Measurements from ENCODE around the gene SLC7A11. TPM values are rescaled to one million over a fixed set of nuclear protein-coding genes. Genes with fewer than 3 reads are reported as not detected.

SLC7A11 gene
- polyA plus RNA-seq, 3 donors: 0.02 to 0.07 TPM; not detected in 1

GRCh38 chr4:138241281-138242075 lies 671 bp downstream of the SLC7A11 start:
- H3K27ac Mint-ChIP-seq: peak overlapping the region; percentile 82 to 95 (median 92)
- H4K20me1 ChIP-seq (ENCODE audit: insufficient read depth, low read length): no peaks in the 10 kb centered on the region
- no peaks in the 10 kb centered on the region for H3K36me3 Mint-ChIP-seq
- peaks cover 11% of the 10 kb centered on the region for H3K4me1 Mint-ChIP-seq
- H3K9ac ChIP-seq (ENCODE audit: insufficient read depth, low read length, poor library complexity, severe bottlenecking): peak overlapping the region; percentile 28
- peaks cover 7 to 11% of the 10 kb centered on the region in 2 donors for H3K4me1 ChIP-seq (ENCODE audit: control insufficient read depth in 1 of 2, insufficient read depth in 2 of 2, low read length in 2 of 2)
- peak overlapping the region in 2 of 3 experiments; percentile 37 to 62 for H3K4me3 ChIP-seq (replicated peaks in 1 of 3; ENCODE audit: low read depth in 2 of 3, low read length in 3 of 3)
- H3K9me3 Mint-ChIP-seq: peaks cover 0 to 3% (median 0%) of the 10 kb centered on the region in 7 donors
- peak overlapping the region; percentile 0 to 76 for H3K27ac ChIP-seq (ENCODE audit: low read depth in 1 of 2, low read length in 2 of 2)
- H3K36me3 ChIP-seq (replicated peaks in 1 of 2; ENCODE audit: control insufficient read depth in 1 of 2, insufficient read depth in 2 of 2, low read length in 2 of 2): no peaks in the 10 kb centered on the region
- H3K27me3 Mint-ChIP-seq (ENCODE audit: low read depth in 3 of 3): peaks cover 0 to 2% (median 0%) of the 10 kb centered on the region in 3 donors
- H3K79me2 ChIP-seq (ENCODE audit: insufficient read depth, low read length): no peaks in the 10 kb centered on the region
- TF ChIP-seq, protein P1, sequence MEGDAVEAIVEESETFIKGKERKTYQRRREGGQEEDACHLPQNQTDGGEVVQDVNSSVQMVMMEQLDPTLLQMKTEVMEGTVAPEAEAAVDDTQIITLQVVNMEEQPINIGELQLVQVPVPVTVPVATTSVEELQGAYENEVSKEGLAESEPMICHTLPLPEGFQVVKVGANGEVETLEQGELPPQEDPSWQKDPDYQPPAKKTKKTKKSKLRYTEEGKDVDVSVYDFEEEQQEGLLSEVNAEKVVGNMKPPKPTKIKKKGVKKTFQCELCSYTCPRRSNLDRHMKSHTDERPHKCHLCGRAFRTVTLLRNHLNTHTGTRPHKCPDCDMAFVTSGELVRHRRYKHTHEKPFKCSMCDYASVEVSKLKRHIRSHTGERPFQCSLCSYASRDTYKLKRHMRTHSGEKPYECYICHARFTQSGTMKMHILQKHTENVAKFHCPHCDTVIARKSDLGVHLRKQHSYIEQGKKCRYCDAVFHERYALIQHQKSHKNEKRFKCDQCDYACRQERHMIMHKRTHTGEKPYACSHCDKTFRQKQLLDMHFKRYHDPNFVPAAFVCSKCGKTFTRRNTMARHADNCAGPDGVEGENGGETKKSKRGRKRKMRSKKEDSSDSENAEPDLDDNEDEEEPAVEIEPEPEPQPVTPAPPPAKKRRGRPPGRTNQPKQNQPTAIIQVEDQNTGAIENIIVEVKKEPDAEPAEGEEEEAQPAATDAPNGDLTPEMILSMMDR (IDR thresholded peaks at IDR 0.05): no peak
- WGBS (ENCODE audit: insufficient coverage): 93% methylated on average over 7 of the region's 13 CpGs
- peak overlapping the region; percentile 64 for H2AFZ ChIP-seq (ENCODE audit: insufficient read depth, low read depth, low read length, poor library complexity, severe bottlenecking)
- no peaks in the 10 kb centered on the region for H3K9me3 ChIP-seq (replicated peaks in 1 of 2; ENCODE audit: control insufficient read depth in 1 of 2, insufficient read depth in 1 of 2, low read length in 2 of 2)
- DNase-seq: no peak
- no peaks in the 10 kb centered on the region for H3K27me3 ChIP-seq (ENCODE audit: control insufficient read depth in 2 of 2, insufficient read depth in 2 of 2, low read length in 2 of 2)
- peak overlapping the region; percentile 74 to 90 for H3K4me3 Mint-ChIP-seq
- intact Hi-C loops (cut with micrococcal nuclease): loop anchor here (5.0 to 10.0 kb wide), 4 partner anchors 49 to 166 kb away; no protein-coding TSS in a partner anchor
- peak overlapping the region; percentile 70 for H3K4me2 ChIP-seq (replicated peaks; ENCODE audit: extremely low read depth, low read length, poor library complexity, severe bottlenecking)

DNA sequence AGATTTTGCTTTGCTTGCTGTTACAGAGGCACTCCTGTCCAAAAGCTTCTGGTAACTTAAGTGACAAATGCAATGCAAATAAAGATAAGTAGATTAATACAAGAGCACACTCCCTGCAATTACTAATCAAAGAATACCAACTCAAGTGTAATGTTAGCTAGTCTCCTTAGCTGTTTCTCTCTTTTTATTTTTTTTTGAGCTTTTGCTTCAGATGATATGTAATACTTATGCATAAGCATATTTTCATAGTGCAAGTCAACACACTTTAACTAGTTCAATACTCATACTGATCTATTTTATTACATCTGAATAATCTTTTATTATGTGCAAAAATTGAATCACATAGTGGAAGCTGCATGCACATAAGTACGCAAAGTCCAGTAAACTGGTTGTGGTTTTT lies 2.7 kb downstream of the SLC7A11 start:
- H3K27me3 Mint-ChIP-seq (ENCODE audit: low read depth in 3 of 3): peaks cover 0 to 2% (median 0%) of the 10 kb centered on the region in 3 donors
- no peak overlapping the region for H3K4me3 Mint-ChIP-seq
- Histone ChIP-seq H3K27me3 (ENCODE audit: control insufficient read depth in 2 of 2, insufficient read depth in 2 of 2, low read length in 2 of 2) (no peaks in the 10 kb centered on the region), H4K20me1 (ENCODE audit: insufficient read depth, low read length) (no peaks in the 10 kb centered on the region), H3K4me2 (replicated peaks; ENCODE audit: extremely low read depth, low read length, poor library complexity, severe bottlenecking) (no peak overlapping the region), H2AFZ (ENCODE audit: insufficient read depth, low read depth, low read length, poor library complexity, severe bottlenecking) (no peak overlapping the region), H3K4me1 (ENCODE audit: control insufficient read depth in 1 of 2, insufficient read depth in 2 of 2, low read length in 2 of 2) (peaks cover 14 to 20% of the 10 kb centered on the region in 2 donors), H3K36me3 (replicated peaks in 1 of 2; ENCODE audit: control insufficient read depth in 1 of 2, insufficient read depth in 2 of 2, low read length in 2 of 2) (no peaks in the 10 kb centered on the region), H3K27ac (ENCODE audit: low read depth in 1 of 2, low read length in 2 of 2) (no peak overlapping the region), H3K79me2 (ENCODE audit: insufficient read depth, low read length) (no peaks in the 10 kb centered on the region), H3K9ac (ENCODE audit: insufficient read depth, low read length, poor library complexity, severe bottlenecking) (no peak overlapping the region), H3K4me3 (replicated peaks in 1 of 3; ENCODE audit: low read depth in 2 of 3, low read length in 3 of 3) (no peak overlapping the region), H3K9me3 (replicated peaks in 1 of 2; ENCODE audit: control insufficient read depth in 1 of 2, insufficient read depth in 1 of 2, low read length in 2 of 2) (no peaks in the 10 kb centered on the region)
- DNase-seq: no peak
- TF ChIP-seq, protein P1 (IDR thresholded peaks at IDR 0.05): no peak
- intact Hi-C loops (cut with micrococcal nuclease): no loop called here
- peaks cover 23% of the 10 kb centered on the region for H3K4me1 Mint-ChIP-seq
- WGBS (ENCODE audit: insufficient coverage): no CpG with 5 or more reads among the region's 1 CpG
- H3K9me3 Mint-ChIP-seq: peaks cover 0 to 3% (median 0%) of the 10 kb centered on the region in 7 donors
- no peaks in the 10 kb centered on the region for H3K36me3 Mint-ChIP-seq
- H3K27ac Mint-ChIP-seq: no peak overlapping the region

All from CD14-positive monocyte (primary cell).